ENCODE results near the gene KLF13.
A peak's percentile ranks its signal among the peaks of the same experiment; 100 is the strongest.

The KLF13 gene

DNA sequence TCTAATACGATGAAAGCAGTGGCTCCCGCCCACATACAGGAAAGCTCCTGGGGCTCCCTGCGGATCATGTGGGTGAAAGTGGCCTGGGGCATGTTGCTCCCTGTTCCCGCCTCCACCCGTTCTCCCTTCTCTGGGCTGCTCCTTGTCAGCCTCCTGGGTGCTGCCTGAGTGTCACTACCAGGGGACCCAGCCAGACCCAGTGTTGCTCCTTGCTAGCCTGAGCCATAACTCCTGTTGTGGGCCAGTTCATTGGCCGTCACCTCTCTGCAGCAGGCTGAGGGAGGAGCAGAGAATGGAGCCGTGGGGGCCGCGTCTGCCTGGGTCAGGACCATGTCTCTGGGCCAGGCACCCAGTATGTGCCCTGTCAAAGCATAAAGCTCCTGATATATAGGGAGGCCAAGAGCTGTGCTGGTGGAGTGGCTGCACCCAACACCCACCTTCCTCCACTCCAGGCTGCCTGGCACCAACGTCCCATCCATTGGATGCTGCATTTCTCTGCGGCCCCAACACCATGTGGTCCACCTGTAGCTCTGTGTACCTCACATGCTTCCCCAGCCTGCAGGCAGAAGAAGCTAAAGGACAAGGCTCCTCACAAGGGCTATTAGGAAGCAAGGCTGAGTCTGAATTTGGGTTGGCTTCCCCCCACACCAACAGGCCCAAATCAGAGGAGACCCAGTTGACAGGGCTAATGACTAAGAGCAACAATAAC lies 40.5 kb downstream of the KLF13 start:
- Mint-ChIP-seq H3K9me3 (peaks cover 3% of the 10 kb centered on the region), H3K4me1 (peaks cover 10% of the 10 kb centered on the region), H3K4me3 (no peak overlapping the region), H3K36me3 (ENCODE audit: low read depth) (peaks cover under 1% of the 10 kb centered on the region), H3K27me3 (ENCODE audit: low read depth) (no peaks in the 10 kb centered on the region), H3K27ac (no peak overlapping the region)
- no peak for TF ChIP-seq CTCF (IDR thresholded peaks at IDR 0.05; ENCODE audit: unreplicated experiment in 3 of 3)

GRCh38 chr15:31367730-31368344 lies 41.2 kb downstream of the KLF13 start:
- H3K27me3 Mint-ChIP-seq (ENCODE audit: low read depth) = no peaks in the 10 kb centered on the region
- peak overlapping the region in 1 of 3 experiments; percentile 70 for H3K27ac Mint-ChIP-seq
- H3K36me3 Mint-ChIP-seq (ENCODE audit: low read depth) = peaks cover 5% of the 10 kb centered on the region
- peaks cover 3% of the 10 kb centered on the region for H3K9me3 Mint-ChIP-seq
- H3K4me3 Mint-ChIP-seq = no peak overlapping the region
- H3K4me1 Mint-ChIP-seq = peaks cover 10% of the 10 kb centered on the region
- no peak for TF ChIP-seq CTCF (IDR thresholded peaks at IDR 0.05; ENCODE audit: unreplicated experiment in 3 of 3)

DNA sequence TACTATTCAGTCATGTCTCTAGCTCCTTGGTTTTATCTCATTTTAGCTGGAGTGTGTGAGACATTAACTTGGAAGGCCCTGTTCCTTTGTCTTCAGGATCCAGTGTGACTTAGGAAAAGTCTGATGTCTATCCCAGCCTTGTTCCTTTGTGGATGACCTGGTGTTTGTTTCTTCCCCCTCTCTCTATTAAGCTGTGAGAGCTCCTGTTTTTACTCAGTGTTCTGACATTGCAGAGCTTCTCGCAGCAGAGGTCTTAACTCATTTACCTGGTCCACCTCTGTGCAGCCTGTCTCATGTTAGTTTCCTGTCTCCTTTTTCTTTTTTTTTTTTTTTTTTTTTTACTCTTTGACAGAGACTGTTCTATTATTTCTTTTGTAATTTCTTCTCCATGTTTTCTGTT lies 43.1 kb downstream of the KLF13 start:
- H3K4me3 Mint-ChIP-seq = no peak overlapping the region
- no peak for TF ChIP-seq CTCF (IDR thresholded peaks at IDR 0.05; ENCODE audit: unreplicated experiment in 3 of 3)
- H3K27ac Mint-ChIP-seq = peak overlapping the region in 1 of 3 experiments; percentile 58
- no peaks in the 10 kb centered on the region for H3K27me3 Mint-ChIP-seq (ENCODE audit: low read depth)
- H3K36me3 Mint-ChIP-seq (ENCODE audit: low read depth) = peaks cover 9% of the 10 kb centered on the region
- peaks cover 9% of the 10 kb centered on the region for H3K4me1 Mint-ChIP-seq
- peaks cover 3% of the 10 kb centered on the region for H3K9me3 Mint-ChIP-seq

DNA sequence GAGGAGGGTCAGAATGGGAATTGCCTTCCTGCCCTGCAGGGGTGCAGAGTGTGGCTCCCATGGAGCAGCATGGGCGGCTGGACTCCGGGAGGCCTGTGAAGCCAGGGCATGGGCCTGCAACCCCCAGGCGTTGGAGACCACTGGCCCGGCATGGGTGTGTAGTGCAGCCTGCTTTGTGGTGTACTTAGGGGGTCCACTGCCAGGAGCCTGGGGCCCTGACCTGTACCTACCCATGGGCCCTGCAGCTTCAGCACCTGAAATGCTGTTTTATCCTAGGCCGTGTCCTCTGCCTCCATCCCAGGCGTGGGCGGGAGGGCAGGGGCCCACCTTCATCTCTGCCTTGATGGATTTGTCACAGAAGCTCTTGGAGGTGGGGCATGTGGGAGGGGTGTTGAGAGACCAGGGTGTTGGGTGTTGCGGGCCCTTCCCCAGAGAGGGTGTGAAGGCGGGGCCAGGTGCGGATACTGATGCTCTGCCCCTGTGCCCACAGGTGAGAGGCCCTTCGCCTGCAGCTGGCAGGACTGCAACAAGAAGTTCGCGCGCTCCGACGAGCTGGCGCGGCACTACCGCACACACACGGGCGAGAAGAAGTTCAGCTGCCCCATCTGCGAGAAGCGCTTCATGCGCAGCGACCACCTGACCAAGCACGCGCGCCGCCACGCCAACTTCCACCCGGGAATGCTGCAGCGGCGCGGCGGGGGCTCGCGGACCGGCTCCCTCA lies 45.0 kb downstream of the KLF13 start:
- TF ChIP-seq CTCF (IDR thresholded peaks at IDR 0.05; ENCODE audit: unreplicated experiment in 3 of 3) = no peak
- no peak overlapping the region for H3K4me3 Mint-ChIP-seq
- H3K27ac Mint-ChIP-seq = no peak overlapping the region

GRCh38 chr15:31372635-31373091 lies 46.0 kb downstream of the KLF13 start:
- Mint-ChIP-seq H3K4me3 (no peak overlapping the region), H3K36me3 (ENCODE audit: low read depth) (peaks cover 9% of the 10 kb centered on the region), H3K27ac (peak overlapping the region in 1 of 3 experiments; percentile 70), H3K9me3 (peaks cover 3% of the 10 kb centered on the region), H3K4me1 (peaks cover 5% of the 10 kb centered on the region), H3K27me3 (ENCODE audit: low read depth) (no peaks in the 10 kb centered on the region)
- TF ChIP-seq CTCF (IDR thresholded peaks at IDR 0.05; ENCODE audit: unreplicated experiment in 3 of 3) = no peak

More for the DNA sequence above, 45.0 kb downstream of the KLF13 start:
- Mint-ChIP-seq H3K27me3 (ENCODE audit: low read depth) (no peaks in the 10 kb centered on the region), H3K36me3 (ENCODE audit: low read depth) (peaks cover 9% of the 10 kb centered on the region), H3K4me1 (peaks cover 5% of the 10 kb centered on the region), H3K9me3 (peaks cover 3% of the 10 kb centered on the region)
